GM23338 (cell line): ENCODE measurements around the gene EHD4. TPM values are rescaled to one million over a fixed set of nuclear protein-coding genes. Genes with fewer than 3 reads are reported as not detected.

ENCODE experiments used
- ATAC-seq: fragments of 200-7000 bp; cut with Tn5 transposase; 3 replicates; pipeline ENCODE4 v1.9.1; 2020
- DNase-seq: peaks from one replicate; pipeline ENCODE4 v3.0.0-alpha.2; 2015; ENCODE audit warnings: low spot score
- H2AFZ ChIP-seq: fragments of 200-600 bp; sonication (generic); 2 replicates; pipeline ENCODE4 v1.8.0; 2016; ENCODE audit warnings: antibody characterized with exemption, mild to moderate bottlenecking, moderate library complexity
- H3F3A ChIP-seq: fragments of 200-600 bp; sonication (generic); replicated peaks from 2 replicates; pipeline ENCODE4 v1.8.0; 2017; ENCODE audit warnings: antibody characterized with exemption, mixed run types, low read depth
- H3K27ac ChIP-seq: fragments of 200-600 bp; sonication (generic); 2 replicates; pipeline ENCODE4 v1.6.1; 2016; ENCODE audit warnings: low read depth
- H3K27me3 ChIP-seq: fragments of 200-600 bp; sonication (generic); 2 replicates; pipeline ENCODE4 v1.8.0; 2016; ENCODE audit warnings: mild to moderate bottlenecking, mixed run types, moderate library complexity; ENCODE audit not compliant: insufficient read depth
- H3K36me3 ChIP-seq: fragments of 200-600 bp; sonication (generic); 2 replicates; pipeline ENCODE4 v1.8.0; 2016; ENCODE audit warnings: mild to moderate bottlenecking; ENCODE audit not compliant: insufficient read depth
- H3K4me1 ChIP-seq: fragments of 200-600 bp; sonication (generic); 2 replicates; pipeline ENCODE4 v1.8.0; 2016; ENCODE audit warnings: mild to moderate bottlenecking, moderate library complexity; ENCODE audit not compliant: insufficient read depth
- H3K4me2 ChIP-seq: fragments of 200-600 bp; sonication (generic); 2 replicates; pipeline ENCODE4 v1.7.1; 2017; ENCODE audit warnings: mixed run types
- H3K4me3 ChIP-seq: fragments of 200-600 bp; sonication (generic); 2 replicates; pipeline ENCODE4 v1.6.1; 2016; ENCODE audit warnings: mixed run types
- H3K79me2 ChIP-seq: fragments of 200-600 bp; sonication (generic); replicated peaks from 2 replicates; pipeline ENCODE4 v1.8.0; 2017; ENCODE audit warnings: mild to moderate bottlenecking; ENCODE audit not compliant: insufficient read depth
- H3K9me2 ChIP-seq: fragments of 200-600 bp; sonication (generic); 2 replicates; pipeline ENCODE4 v1.8.0; 2017; ENCODE audit not compliant: insufficient read depth
- H4K20me1 ChIP-seq: fragments of 200-600 bp; sonication (generic); replicated peaks from 2 replicates; pipeline ENCODE4 v1.8.0; 2017; ENCODE audit warnings: mild to moderate bottlenecking; ENCODE audit not compliant: insufficient read depth
- H3K27ac Mint-ChIP-seq: 2 replicates; pipeline ENCODE4 v1.8.0; 2020; ENCODE audit warnings: inconsistent platforms, mild to moderate bottlenecking, moderate library complexity, mixed read lengths
- H3K27me3 Mint-ChIP-seq: 3 replicates; pipeline ENCODE4 v1.8.0; 2022; ENCODE audit warnings: low read depth, mild to moderate bottlenecking, moderate library complexity, mixed read lengths, inconsistent platforms; ENCODE audit not compliant: insufficient read depth, poor library complexity
- H3K36me3 Mint-ChIP-seq: 3 replicates; pipeline ENCODE4 v1.8.0; 2021; ENCODE audit warnings: low read depth, mild to moderate bottlenecking, inconsistent platforms, moderate library complexity, mixed read lengths
- H3K4me1 Mint-ChIP-seq: 3 replicates; pipeline ENCODE4 v1.8.0; 2020; ENCODE audit warnings: mild to moderate bottlenecking, inconsistent platforms, mixed read lengths
- H3K4me3 Mint-ChIP-seq: 3 replicates; pipeline ENCODE4 v1.8.0; 2021; ENCODE audit warnings: moderate library complexity, mild to moderate bottlenecking, inconsistent platforms, mixed read lengths
- H3K9me3 Mint-ChIP-seq: 3 replicates; pipeline ENCODE4 v1.8.0; 2020; ENCODE audit warnings: moderate library complexity, mild to moderate bottlenecking, inconsistent platforms, mixed read lengths
- EZH2 ChIP-seq: fragments of 200-600 bp; sonication (generic); IDR thresholded peaks from one replicate; pipeline ENCODE4 v1.8.0; 2017; ENCODE audit warnings: antibody characterized with exemption, mild to moderate bottlenecking, low read depth; ENCODE audit not compliant: unreplicated experiment
- EZH2phosphoT487 ChIP-seq: fragments of 200-600 bp; sonication (generic); IDR thresholded peaks from one replicate; pipeline ENCODE4 v1.8.1; 2018; ENCODE audit warnings: antibody characterized with exemption; ENCODE audit not compliant: unreplicated experiment
- NANOG ChIP-seq: IDR thresholded peaks from 2 replicates; pipeline ENCODE4 v1.6.1; 2016; ENCODE audit warnings: antibody characterized with exemption, borderline replicate concordance
- POLR2AphosphoS5 ChIP-seq: IDR thresholded peaks from 2 replicates; pipeline ENCODE4 v1.6.1; 2016; ENCODE audit warnings: antibody characterized with exemption, low read depth
- STAT1 ChIP-seq: IDR thresholded peaks from one replicate; pipeline ENCODE4 v1.6.1; 2016; ENCODE audit warnings: antibody characterized with exemption; ENCODE audit not compliant: unreplicated experiment
- ZNF114 ChIP-seq: fragments of 250-450 bp; sonication (Bioruptor Pico); IDR thresholded peaks from 2 replicates; pipeline ENCODE4 v1.5.0; 2020; ENCODE audit warnings: mild to moderate bottlenecking, moderate library complexity
- ZNF331 ChIP-seq: fragments of 250-450 bp; sonication (Bioruptor Pico); IDR thresholded peaks from 2 replicates; pipeline ENCODE4 v1.5.0; 2020; ENCODE audit warnings: low read depth, mild to moderate bottlenecking, moderate library complexity
- polyA plus RNA-seq: library from polyadenylated mRNA; unstranded; fragments of >200 nt; fragmentation: Nextera tagmentation; extraction: Ambion mirVana; gene quantifications from 2 replicates; pipeline ENCODE4 v1.2.1, GENCODE V29; 2016
- total RNA-seq: library from RNA; depleted of rRNA; stranded (reverse); fragments of >200 nt; shearing (Covaris generic); gene quantifications from 2 replicates; pipeline ENCODE4 v1.2.3, GENCODE V29; 2014
- TF ChIP-seq, protein P1 (sequence below), 2 experiments: fragments of 200-600 bp in 1 of 2; sonication (generic) in 1 of 2; conservative IDR thresholded peaks; 2 replicates each; pipeline versions ENCODE4 v1.5.1 to v1.6.1; 2016 to 2017; ENCODE audit warnings: antibody characterized with exemption in 2 of 2, low read depth in 2 of 2, mild to moderate bottlenecking in 2 of 2, moderate library complexity in 1 of 2
- TF ChIP-seq, protein P2 (sequence below): IDR thresholded peaks from 2 replicates; pipeline ENCODE4 v1.6.1; 2016; ENCODE audit warnings: antibody characterized with exemption
- TF ChIP-seq, protein P3 (sequence below): fragments of 250-450 bp; sonication (Bioruptor Pico); IDR thresholded peaks from 2 replicates; pipeline ENCODE4 v1.5.0; 2020; ENCODE audit warnings: mild to moderate bottlenecking, moderate library complexity

The EHD4 gene
- total and polyA plus RNA-seq, 2 experiments from 2014 or later, result 13.0 to 31.0 TPM

DNA sequence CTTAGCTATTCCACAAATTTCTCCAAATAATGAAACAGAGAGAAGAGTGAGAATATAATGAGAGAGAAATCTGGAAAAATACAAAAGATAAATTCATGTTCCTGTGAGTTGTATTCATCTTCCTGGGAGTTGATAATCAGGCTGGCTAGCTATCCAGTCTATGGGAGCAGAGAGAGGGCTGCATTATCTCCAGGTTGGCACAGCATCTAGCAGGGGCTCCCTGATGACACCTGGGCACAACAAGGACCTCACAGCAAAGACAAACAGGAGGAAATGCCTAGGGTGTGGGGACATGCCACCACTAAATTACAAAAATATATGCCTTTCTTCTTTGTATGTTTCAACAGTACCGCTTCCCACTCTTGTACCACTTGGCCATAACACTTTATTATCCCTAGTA lies 1.9 kb downstream of the EHD4 start:
- ATAC-seq (no peak), DNase-seq (no peak)
- Mint-ChIP-seq H3K9me3 (no peaks in the 10 kb centered on the region), H3K4me3 (peak overlapping the region; percentile 92), H3K27me3 (peaks cover 2% of the 10 kb centered on the region), H3K4me1 (peaks cover 30% of the 10 kb centered on the region), H3K27ac (peak overlapping the region; percentile 25; the same call in 1 of the 2 replicates), H3K36me3 (no peaks in the 10 kb centered on the region; the same call in 2 of the 3 replicates)
- Histone ChIP-seq H3K9me2 (no peaks in the 10 kb centered on the region), H2AFZ (no peak overlapping the region), H3F3A (no peaks in the 10 kb centered on the region), H3K4me1 (peaks cover 18% of the 10 kb centered on the region), H3K27me3 (no peaks in the 10 kb centered on the region), H4K20me1 (peaks cover 30% of the 10 kb centered on the region), H3K4me3 (peak overlapping the region; percentile 63), H3K36me3 (no peaks in the 10 kb centered on the region), H3K27ac (no peak overlapping the region), H3K79me2 (peaks cover 57% of the 10 kb centered on the region), H3K4me2 (peak overlapping the region; percentile 83)
- TF ChIP-seq, protein P1, sequence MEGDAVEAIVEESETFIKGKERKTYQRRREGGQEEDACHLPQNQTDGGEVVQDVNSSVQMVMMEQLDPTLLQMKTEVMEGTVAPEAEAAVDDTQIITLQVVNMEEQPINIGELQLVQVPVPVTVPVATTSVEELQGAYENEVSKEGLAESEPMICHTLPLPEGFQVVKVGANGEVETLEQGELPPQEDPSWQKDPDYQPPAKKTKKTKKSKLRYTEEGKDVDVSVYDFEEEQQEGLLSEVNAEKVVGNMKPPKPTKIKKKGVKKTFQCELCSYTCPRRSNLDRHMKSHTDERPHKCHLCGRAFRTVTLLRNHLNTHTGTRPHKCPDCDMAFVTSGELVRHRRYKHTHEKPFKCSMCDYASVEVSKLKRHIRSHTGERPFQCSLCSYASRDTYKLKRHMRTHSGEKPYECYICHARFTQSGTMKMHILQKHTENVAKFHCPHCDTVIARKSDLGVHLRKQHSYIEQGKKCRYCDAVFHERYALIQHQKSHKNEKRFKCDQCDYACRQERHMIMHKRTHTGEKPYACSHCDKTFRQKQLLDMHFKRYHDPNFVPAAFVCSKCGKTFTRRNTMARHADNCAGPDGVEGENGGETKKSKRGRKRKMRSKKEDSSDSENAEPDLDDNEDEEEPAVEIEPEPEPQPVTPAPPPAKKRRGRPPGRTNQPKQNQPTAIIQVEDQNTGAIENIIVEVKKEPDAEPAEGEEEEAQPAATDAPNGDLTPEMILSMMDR (conservative IDR thresholded peaks at IDR 0.05; ENCODE audit: low read depth in 2 of 2), result no peak
- no peak for TF ChIP-seq NANOG

DNA sequence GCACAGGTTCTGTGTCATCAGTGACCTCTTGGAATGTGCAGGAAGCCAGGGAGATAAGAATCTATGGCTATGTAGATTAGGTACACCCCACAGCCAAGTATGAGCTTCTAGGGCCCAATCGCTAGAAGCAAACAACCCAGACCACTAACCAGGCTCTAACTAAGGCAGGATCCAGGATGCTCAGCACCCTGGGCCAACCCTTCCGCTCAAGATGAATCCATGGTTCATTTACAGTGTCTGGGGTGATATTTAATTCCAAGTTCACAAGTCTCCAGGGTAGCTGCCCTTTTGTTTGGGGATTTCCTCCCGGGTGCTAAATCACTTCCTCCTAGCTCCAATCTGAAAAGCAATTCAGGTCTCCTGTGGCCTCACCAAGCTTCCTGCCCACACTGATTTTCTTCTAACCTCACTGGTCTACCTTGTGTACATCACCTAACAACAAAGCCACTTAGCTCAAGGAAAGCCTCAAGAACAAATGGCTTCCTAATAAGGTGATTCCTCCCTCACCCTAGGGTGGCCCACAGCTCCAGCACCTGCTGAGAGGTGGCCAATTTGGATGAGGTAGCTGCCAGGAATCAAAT lies 2.4 kb downstream of the EHD4 start:
- Histone ChIP-seq H3K79me2 (peaks cover 62% of the 10 kb centered on the region), H3K4me3 (no peak overlapping the region)
- DNase-seq, result no peak
- no peak for TF ChIP-seq ZNF114 (CRISPR knock-in tag)
- TF ChIP-seq EZH2, result no peak
- TF ChIP-seq EZH2phosphoT487, result no peak
- no peak for TF ChIP-seq POLR2AphosphoS5
- TF ChIP-seq, protein P2, sequence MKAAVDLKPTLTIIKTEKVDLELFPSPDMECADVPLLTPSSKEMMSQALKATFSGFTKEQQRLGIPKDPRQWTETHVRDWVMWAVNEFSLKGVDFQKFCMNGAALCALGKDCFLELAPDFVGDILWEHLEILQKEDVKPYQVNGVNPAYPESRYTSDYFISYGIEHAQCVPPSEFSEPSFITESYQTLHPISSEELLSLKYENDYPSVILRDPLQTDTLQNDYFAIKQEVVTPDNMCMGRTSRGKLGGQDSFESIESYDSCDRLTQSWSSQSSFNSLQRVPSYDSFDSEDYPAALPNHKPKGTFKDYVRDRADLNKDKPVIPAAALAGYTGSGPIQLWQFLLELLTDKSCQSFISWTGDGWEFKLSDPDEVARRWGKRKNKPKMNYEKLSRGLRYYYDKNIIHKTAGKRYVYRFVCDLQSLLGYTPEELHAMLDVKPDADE, result no peak
- no peak for TF ChIP-seq STAT1
- no peak for TF ChIP-seq ZNF331 (CRISPR knock-in tag)
- TF ChIP-seq, protein P3, sequence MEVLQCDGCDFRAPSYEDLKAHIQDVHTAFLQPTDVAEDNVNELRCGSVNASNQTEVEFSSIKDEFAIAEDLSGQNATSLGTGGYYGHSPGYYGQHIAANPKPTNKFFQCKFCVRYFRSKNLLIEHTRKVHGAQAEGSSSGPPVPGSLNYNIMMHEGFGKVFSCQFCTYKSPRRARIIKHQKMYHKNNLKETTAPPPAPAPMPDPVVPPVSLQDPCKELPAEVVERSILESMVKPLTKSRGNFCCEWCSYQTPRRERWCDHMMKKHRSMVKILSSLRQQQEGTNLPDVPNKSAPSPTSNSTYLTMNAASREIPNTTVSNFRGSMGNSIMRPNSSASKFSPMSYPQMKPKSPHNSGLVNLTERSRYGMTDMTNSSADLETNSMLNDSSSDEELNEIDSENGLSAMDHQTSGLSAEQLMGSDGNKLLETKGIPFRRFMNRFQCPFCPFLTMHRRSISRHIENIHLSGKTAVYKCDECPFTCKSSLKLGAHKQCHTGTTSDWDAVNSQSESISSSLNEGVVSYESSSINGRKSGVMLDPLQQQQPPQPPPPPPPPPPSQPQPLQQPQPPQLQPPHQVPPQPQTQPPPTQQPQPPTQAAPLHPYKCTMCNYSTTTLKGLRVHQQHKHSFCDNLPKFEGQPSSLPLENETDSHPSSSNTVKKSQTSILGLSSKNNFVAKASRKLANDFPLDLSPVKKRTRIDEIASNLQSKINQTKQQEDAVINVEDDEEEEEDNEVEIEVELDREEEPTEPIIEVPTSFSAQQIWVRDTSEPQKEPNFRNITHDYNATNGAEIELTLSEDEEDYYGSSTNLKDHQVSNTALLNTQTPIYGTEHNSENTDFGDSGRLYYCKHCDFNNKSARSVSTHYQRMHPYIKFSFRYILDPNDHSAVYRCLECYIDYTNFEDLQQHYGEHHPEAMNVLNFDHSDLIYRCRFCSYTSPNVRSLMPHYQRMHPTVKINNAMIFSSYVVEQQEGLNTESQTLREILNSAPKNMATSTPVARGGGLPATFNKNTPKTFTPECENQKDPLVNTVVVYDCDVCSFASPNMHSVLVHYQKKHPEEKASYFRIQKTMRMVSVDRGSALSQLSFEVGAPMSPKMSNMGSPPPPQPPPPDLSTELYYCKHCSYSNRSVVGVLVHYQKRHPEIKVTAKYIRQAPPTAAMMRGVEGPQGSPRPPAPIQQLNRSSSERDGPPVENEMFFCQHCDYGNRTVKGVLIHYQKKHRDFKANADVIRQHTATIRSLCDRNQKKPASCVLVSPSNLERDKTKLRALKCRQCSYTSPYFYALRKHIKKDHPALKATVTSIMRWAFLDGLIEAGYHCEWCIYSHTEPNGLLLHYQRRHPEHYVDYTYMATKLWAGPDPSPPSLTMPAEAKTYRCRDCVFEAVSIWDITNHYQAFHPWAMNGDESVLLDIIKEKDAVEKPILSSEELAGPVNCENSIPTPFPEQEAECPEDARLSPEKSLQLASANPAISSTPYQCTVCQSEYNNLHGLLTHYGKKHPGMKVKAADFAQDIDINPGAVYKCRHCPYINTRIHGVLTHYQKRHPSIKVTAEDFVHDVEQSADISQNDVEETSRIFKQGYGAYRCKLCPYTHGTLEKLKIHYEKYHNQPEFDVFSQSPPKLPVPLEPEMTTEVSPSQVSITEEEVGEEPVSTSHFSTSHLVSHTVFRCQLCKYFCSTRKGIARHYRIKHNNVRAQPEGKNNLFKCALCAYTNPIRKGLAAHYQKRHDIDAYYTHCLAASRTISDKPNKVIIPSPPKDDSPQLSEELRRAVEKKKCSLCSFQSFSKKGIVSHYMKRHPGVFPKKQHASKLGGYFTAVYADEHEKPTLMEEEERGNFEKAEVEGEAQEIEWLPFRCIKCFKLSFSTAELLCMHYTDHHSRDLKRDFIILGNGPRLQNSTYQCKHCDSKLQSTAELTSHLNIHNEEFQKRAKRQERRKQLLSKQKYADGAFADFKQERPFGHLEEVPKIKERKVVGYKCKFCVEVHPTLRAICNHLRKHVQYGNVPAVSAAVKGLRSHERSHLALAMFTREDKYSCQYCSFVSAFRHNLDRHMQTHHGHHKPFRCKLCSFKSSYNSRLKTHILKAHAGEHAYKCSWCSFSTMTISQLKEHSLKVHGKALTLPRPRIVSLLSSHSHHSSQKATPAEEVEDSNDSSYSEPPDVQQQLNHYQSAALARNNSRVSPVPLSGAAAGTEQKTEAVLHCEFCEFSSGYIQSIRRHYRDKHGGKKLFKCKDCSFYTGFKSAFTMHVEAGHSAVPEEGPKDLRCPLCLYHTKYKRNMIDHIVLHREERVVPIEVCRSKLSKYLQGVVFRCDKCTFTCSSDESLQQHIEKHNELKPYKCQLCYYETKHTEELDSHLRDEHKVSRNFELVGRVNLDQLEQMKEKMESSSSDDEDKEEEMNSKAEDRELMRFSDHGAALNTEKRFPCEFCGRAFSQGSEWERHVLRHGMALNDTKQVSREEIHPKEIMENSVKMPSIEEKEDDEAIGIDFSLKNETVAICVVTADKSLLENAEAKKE (CRISPR knock-in tag), result no peak

More for the DNA sequence above, 2.4 kb downstream of the EHD4 start:
- no peaks in the 10 kb centered on the region for H3K9me3 Mint-ChIP-seq
- Histone ChIP-seq H3K27ac (no peak overlapping the region), H3K4me2 (peak overlapping the region; percentile 67), H4K20me1 (peaks cover 30% of the 10 kb centered on the region), H3K9me2 (no peaks in the 10 kb centered on the region), H3K27me3 (no peaks in the 10 kb centered on the region), H3K4me1 (peaks cover 18% of the 10 kb centered on the region), H3K36me3 (no peaks in the 10 kb centered on the region), H3F3A (no peaks in the 10 kb centered on the region), H2AFZ (no peak overlapping the region)
- peak overlapping the region; percentile 37 for H3K4me3 Mint-ChIP-seq
- H3K27ac Mint-ChIP-seq, result peak overlapping the region; percentile 25; the same call in 1 of the 2 replicates
- no peaks in the 10 kb centered on the region; the same call in 2 of the 3 replicates for H3K36me3 Mint-ChIP-seq
- peaks cover 30% of the 10 kb centered on the region for H3K4me1 Mint-ChIP-seq
- no peak for ATAC-seq
- H3K27me3 Mint-ChIP-seq, result peaks cover 2% of the 10 kb centered on the region
